ENCODE results near the gene TTLL11.

The TTLL11 gene

GRCh38 chr9:122133984-122134535, 41.0 kb upstream of the TTLL11 start:
- Histone ChIP-seq H3K36me3 (ENCODE audit: control insufficient read depth, low read length) (no peaks in the 10 kb centered on the region), H3K9me2 (replicated peaks; ENCODE audit: control insufficient read depth, low read length) (no peaks in the 10 kb centered on the region), H3K9me3 (ENCODE audit: control insufficient read depth, insufficient read depth, low read length) (no peaks in the 10 kb centered on the region), H3K4me2 (ENCODE audit: low read length) (no peak overlapping the region), H3K4me3 (ENCODE audit: low read length) (no peak overlapping the region), H3F3A (ENCODE audit: control insufficient read depth, insufficient read depth) (no peaks in the 10 kb centered on the region), H4K20me1 (ENCODE audit: control insufficient read depth, insufficient read depth, low read depth, low read length) (no peaks in the 10 kb centered on the region), H3K27ac (ENCODE audit: low read depth, low read length) (no peak overlapping the region), H3K4me1 (ENCODE audit: control insufficient read depth, low read length) (no peaks in the 10 kb centered on the region), H3K27me3 (ENCODE audit: control insufficient read depth, low read length) (no peaks in the 10 kb centered on the region), H3K79me2 (ENCODE audit: control insufficient read depth, low read length) (no peaks in the 10 kb centered on the region)
- no peak for TF ChIP-seq EZH2phosphoT487 (IDR thresholded peaks at IDR 0.05; ENCODE audit: borderline replicate concordance, low read length)
- TF ChIP-seq, protein P1, sequence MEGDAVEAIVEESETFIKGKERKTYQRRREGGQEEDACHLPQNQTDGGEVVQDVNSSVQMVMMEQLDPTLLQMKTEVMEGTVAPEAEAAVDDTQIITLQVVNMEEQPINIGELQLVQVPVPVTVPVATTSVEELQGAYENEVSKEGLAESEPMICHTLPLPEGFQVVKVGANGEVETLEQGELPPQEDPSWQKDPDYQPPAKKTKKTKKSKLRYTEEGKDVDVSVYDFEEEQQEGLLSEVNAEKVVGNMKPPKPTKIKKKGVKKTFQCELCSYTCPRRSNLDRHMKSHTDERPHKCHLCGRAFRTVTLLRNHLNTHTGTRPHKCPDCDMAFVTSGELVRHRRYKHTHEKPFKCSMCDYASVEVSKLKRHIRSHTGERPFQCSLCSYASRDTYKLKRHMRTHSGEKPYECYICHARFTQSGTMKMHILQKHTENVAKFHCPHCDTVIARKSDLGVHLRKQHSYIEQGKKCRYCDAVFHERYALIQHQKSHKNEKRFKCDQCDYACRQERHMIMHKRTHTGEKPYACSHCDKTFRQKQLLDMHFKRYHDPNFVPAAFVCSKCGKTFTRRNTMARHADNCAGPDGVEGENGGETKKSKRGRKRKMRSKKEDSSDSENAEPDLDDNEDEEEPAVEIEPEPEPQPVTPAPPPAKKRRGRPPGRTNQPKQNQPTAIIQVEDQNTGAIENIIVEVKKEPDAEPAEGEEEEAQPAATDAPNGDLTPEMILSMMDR (IDR thresholded peaks at IDR 0.05; ENCODE audit: low read depth, low read length, poor library complexity, severe bottlenecking), result no peak

- no peaks in the 10 kb centered on the region for H3F3A ChIP-seq (ENCODE audit: control insufficient read depth, insufficient read depth)
- H3K4me2 ChIP-seq (ENCODE audit: low read length), result no peak overlapping the region
- no peaks in the 10 kb centered on the region for H3K9me3 ChIP-seq (ENCODE audit: control insufficient read depth, insufficient read depth, low read length)
- no peak overlapping the region for H3K4me3 ChIP-seq (ENCODE audit: low read length)
- no peaks in the 10 kb centered on the region for H3K4me1 ChIP-seq (ENCODE audit: control insufficient read depth, low read length)
- H3K79me2 ChIP-seq (ENCODE audit: control insufficient read depth, low read length), result no peaks in the 10 kb centered on the region
- H3K27me3 ChIP-seq (ENCODE audit: control insufficient read depth, low read length), result no peaks in the 10 kb centered on the region
- no peak overlapping the region for H3K27ac ChIP-seq (ENCODE audit: low read depth, low read length)
- TF ChIP-seq EZH2phosphoT487 (IDR thresholded peaks at IDR 0.05; ENCODE audit: borderline replicate concordance, low read length), result no peak
- TF ChIP-seq, protein P1 (IDR thresholded peaks at IDR 0.05; ENCODE audit: low read depth, low read length, poor library complexity, severe bottlenecking), result no peak
- no peaks in the 10 kb centered on the region for H4K20me1 ChIP-seq (ENCODE audit: control insufficient read depth, insufficient read depth, low read depth, low read length)
- no peaks in the 10 kb centered on the region for H3K9me2 ChIP-seq (replicated peaks; ENCODE audit: control insufficient read depth, low read length)
- H3K36me3 ChIP-seq (ENCODE audit: control insufficient read depth, low read length), result no peaks in the 10 kb centered on the region
Observed at GRCh38 chr9:122133263-122133983, 40.3 kb upstream of the TTLL11 start.

GRCh38 chr9:122132539-122132938, 39.4 kb upstream of the TTLL11 start:
- H3K4me1 ChIP-seq (ENCODE audit: control insufficient read depth, low read length), result no peaks in the 10 kb centered on the region

More at GRCh38 chr9:122132539-122132938, 39.4 kb upstream of the TTLL11 start:
- H4K20me1 ChIP-seq (ENCODE audit: control insufficient read depth, insufficient read depth, low read depth, low read length), result no peaks in the 10 kb centered on the region
- H3K36me3 ChIP-seq (ENCODE audit: control insufficient read depth, low read length), result no peaks in the 10 kb centered on the region
- peaks cover 3% of the 10 kb centered on the region; the same call in 1 of the 2 replicates for H3K27me3 ChIP-seq (ENCODE audit: control insufficient read depth, low read length)
- TF ChIP-seq, protein P1 (IDR thresholded peaks at IDR 0.05; ENCODE audit: low read depth, low read length, poor library complexity, severe bottlenecking), result no peak
- TF ChIP-seq EZH2phosphoT487 (IDR thresholded peaks at IDR 0.05; ENCODE audit: borderline replicate concordance, low read length), result no peak
- H3K9me2 ChIP-seq (replicated peaks; ENCODE audit: control insufficient read depth, low read length), result no peaks in the 10 kb centered on the region
- H3K9me3 ChIP-seq (ENCODE audit: control insufficient read depth, insufficient read depth, low read length), result no peaks in the 10 kb centered on the region
- H3K4me2 ChIP-seq (ENCODE audit: low read length), result no peak overlapping the region
- H3K79me2 ChIP-seq (ENCODE audit: control insufficient read depth, low read length), result no peaks in the 10 kb centered on the region
- no peaks in the 10 kb centered on the region for H3F3A ChIP-seq (ENCODE audit: control insufficient read depth, insufficient read depth)
- H3K27ac ChIP-seq (ENCODE audit: low read depth, low read length), result no peak overlapping the region
- no peak overlapping the region for H3K4me3 ChIP-seq (ENCODE audit: low read length)

Data from DOHH2 (cell line).